GM18873 (cell line): ENCODE data around the gene TRIM64C.
"Not testable (repeated sequence)": the region's sequence is repeated elsewhere in the genome, so short reads cannot be mapped to it uniquely, and the experiment has no call there.

Source experiments
- ATAC-seq: cut with Tn5 transposase; IDR thresholded peaks from one replicate; pipeline ENCODE4 v1.9.1; 2021; ENCODE audit warnings: mild to moderate bottlenecking, moderate library complexity, moderate number of reproducible peaks; ENCODE audit not compliant: unreplicated experiment, low FRiP score

TRIM64C gene

DNA sequence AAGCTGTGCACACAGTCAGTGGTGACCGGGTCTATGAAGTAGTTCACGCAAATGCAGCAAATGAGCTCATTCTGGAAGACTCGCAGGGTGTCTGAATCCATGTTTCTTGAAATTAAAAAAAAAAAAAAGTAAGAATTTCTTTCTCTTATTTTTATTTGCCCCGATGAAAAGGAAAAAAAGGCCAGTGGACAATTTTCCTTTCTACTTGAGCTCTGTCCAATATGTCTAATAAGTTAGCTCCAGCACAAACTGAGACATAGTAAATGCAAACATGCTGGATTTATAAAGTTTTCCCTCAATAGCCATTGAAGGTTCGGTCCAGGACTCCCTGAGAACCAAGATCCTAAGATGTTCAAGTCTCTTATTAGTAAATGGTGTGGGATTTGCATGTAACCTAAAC is at the start of gene TRIM64C:
Gene TRIM64C (minus strand): TSS at position 101 of the 400 bp plus-strand sequence. CDS start 0 bp downstream, at position 101.
- not testable (repeated sequence) for ATAC-seq

DNA sequence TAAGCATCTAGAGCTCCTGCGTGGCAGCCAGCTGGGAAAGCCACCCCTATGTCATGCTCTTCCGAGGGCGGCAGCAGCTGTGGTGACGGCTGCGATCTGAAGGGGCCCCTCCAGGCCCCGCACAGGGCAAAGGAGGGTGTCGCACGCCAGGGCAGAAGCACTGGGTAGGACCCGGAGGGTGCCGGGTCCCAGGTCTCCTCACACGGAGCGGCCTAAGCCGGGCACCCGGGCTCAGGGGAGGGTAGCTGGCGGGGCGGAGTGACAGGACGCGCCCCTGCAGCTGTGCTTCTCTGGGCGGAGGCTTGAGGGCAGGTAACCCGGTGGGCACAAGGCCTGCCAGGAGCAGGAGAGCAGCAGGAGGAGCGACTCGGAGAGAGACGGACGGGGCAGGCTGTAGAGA is 43.4 kb upstream of the TRIM64C start:
- ATAC-seq, result not testable (repeated sequence)

GRCh38 chr11:49069897-49070296 is 11.0 kb upstream of the TRIM64C start:
- ATAC-seq, result not testable (repeated sequence)

DNA sequence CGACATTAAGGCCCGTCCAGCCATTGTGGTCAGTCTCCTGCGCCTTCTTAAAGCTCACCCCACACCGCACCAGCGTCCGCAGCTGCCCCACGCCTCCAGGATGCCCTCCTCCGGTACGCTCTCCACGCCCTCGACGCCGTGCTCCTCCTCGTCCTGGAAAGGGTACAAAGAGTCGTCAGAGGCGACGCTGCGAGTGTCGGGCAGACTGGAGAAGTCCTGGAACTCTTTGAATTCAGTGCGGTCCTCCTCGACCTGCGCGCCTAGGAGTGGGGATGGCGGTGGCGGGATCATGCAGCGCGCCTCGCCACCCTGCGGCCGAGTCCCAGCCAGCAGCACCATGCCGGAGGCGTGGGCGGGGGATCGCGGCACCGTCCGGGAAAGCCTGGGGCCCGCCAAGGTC is 9.1 kb downstream of the TRIM64C start:
- not testable (repeated sequence) for ATAC-seq

DNA sequence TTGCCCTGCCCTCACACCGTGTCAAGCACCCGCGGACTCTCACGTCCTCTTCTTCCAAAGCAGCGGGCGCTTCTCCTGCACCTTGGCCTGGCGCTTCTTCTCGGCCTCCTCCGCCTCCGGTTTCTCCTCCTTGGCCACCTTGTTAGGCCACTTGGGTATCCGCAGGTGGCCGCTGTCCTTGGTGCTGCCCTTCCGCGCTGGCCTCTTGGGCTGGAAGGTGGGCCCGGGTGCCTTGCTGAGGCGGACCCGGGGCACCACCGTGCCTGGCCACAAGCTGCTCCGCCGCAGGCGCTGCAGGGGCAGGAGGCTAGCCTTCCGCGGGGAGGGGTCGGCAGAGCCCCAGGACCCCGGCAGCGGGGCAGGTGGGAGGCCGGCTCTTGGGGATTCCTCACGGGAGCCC is 10.7 kb downstream of the TRIM64C start:
- ATAC-seq, result not testable (repeated sequence)

DNA sequence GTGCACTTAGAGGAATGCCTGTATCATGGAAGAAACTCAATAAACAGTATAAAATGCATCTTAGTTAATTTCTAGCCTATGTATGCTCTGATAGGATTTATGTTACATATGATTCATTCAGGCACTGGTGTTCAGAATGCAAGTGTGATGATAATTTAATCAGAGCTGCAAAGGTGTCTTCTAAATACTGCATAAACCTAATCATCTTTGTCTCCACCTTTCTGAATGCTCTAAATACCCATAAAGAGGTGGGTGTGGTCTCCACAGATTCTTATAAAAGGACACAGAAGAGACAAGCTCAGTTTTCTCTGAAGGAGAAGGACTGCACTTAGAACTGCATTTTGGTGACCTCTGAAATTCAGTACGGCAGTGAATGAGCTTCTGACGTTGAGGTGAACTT is 30.4 kb downstream of the TRIM64C start, which contains the start of gene TRIM49B:
Gene TRIM49B (plus strand): TSS at position 301 of the 400 bp plus-strand sequence. CDS start 2,777 bp downstream, outside the sequence.
- ATAC-seq, result not testable (repeated sequence)
